ENCODE data around the gene WBP1L. TPM values are rescaled to one million over a fixed set of nuclear protein-coding genes. Genes with fewer than 3 reads are reported as not detected.
"Not testable (repeated sequence)": the region's sequence is repeated elsewhere in the genome, so short reads cannot be mapped to it uniquely, and the experiment has no call there.

The WBP1L gene
- total and polyA plus RNA-seq, 2 of the 13 experiments (the other 11 are each of a cell fraction or from before 2014, with no cell fraction given): 8.3 to 12.3 TPM

- Histone ChIP-seq H3K27ac (ENCODE audit: extremely low read length, insufficient read depth, low read length) (no peak overlapping the region), H3K4me1 (ENCODE audit: insufficient read depth, low read length) (peaks cover 78% of the 10 kb centered on the region), H3K4me3 (replicated peaks in 1 of 3; ENCODE audit: insufficient read depth in 1 of 3, low read depth in 2 of 3, low read length in 3 of 3) (peak overlapping the region; percentile 78 to 96 (median 90)), H2AFZ (ENCODE audit: low read length) (no peak overlapping the region), H3K79me2 (ENCODE audit: insufficient read depth, low read length) (peaks cover 61% of the 10 kb centered on the region), H3K9me3 (ENCODE audit: low read length) (no peaks in the 10 kb centered on the region), H4K20me1 (ENCODE audit: insufficient read depth, low read length) (no peaks in the 10 kb centered on the region), H3K27me3 (ENCODE audit: control insufficient read depth in 1 of 2, insufficient read depth in 2 of 2, low read length in 2 of 2) (no peaks in the 10 kb centered on the region; a peak in 1 of 5 replicates), H3K4me2 (ENCODE audit: low read depth, low read length) (peak overlapping the region; percentile 96), H3K36me3 (replicated peaks in 1 of 2; ENCODE audit: control insufficient read depth in 1 of 2, insufficient read depth in 2 of 2, low read length in 2 of 2) (no peaks in the 10 kb centered on the region), H3K9ac (ENCODE audit: insufficient read depth, low read depth, low read length) (0 out of 2 replicates have a peak overlapping the region, but pooled peaks have one; percentile 85)
- FAIRE-seq: no peak
- CTCF ChIA-PET (ENCODE audit: low intra/inter-chr PET ratio, low total read pairs): no interaction called here
- no peak for DNase-seq (ENCODE audit: low spot score)
- POLR2A ChIA-PET: interaction anchor here (0.7 kb wide), 1 partner anchor 88 kb away, joined by 3 read pairs; no protein-coding TSS in a partner anchor
- BruUV-seq (replicated peaks): no TSS peak
- TF ChIP-seq ZNF280D (CRISPR knock-in tag; IDR thresholded peaks at IDR 0.05) (no peak), ZKSCAN5 (CRISPR knock-in tag; IDR thresholded peaks at IDR 0.05) (peak; percentile 90)
- in situ Hi-C loops (cut with HindIII; ENCODE audit: extremely low pct_ligation_motif_present, low pct_unique_long_range_greater_than_20kb) (no loop called here), intact Hi-C loops (cut with micrococcal nuclease; ENCODE audit: unreplicated experiment) (loop anchor here (2.0 to 10.0 kb wide), 3 partner anchors 27 to 339 kb away; partner anchors contain the start of gene WBP1L)
- ATAC-seq: no peak
- WGBS (ENCODE audit: low lambda C conversion rate): 18% methylated on average over 1 of the region's 1 CpG
Observed at GRCh38 chr10:102715880-102716279, 27.9 kb upstream of the WBP1L start.

DNA sequence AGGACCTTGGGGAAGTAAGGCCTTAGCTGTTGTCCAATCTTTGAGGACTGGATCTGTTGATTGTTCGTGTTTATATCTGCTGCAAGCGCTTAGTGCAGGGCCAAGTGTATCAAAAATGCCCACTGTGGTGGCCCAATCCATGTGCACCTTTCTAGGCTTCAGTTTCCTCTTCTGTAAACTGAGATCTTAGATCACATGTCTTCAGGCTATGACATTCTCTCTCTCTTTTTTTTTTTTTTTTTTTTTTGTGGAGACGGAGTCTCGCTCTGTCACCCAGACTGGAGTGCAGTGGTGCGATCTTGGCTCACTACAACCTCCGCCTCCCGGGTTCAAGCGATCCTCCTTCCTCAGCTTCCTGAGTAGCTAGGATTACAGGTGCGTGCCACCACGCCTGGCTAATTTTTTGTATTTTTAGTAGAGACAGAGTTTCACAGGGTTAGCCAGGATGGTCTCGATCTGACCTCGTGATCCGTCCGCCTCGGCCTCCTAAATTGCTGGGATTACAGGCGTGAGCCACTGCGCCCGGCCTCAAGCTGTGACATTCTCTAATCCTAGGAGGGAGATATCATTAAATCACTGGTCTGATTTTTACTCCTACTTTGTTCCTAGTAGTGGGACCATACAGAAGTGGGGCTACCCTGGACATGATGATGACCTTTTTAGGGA lies 26.7 kb upstream of the WBP1L start:
- H4K20me1 ChIP-seq (ENCODE audit: insufficient read depth, low read length); H3K36me3 ChIP-seq (replicated peaks in 1 of 2; ENCODE audit: control insufficient read depth in 1 of 2, insufficient read depth in 2 of 2, low read length in 2 of 2); in situ Hi-C loops (cut with HindIII; ENCODE audit: extremely low pct_ligation_motif_present, low pct_unique_long_range_greater_than_20kb); H3K4me3 ChIP-seq (replicated peaks in 1 of 3; ENCODE audit: insufficient read depth in 1 of 3, low read depth in 2 of 3, low read length in 3 of 3); ATAC-seq; H2AFZ ChIP-seq (ENCODE audit: low read length); H3K9ac ChIP-seq (ENCODE audit: insufficient read depth, low read depth, low read length); FAIRE-seq; BruUV-seq (replicated peaks); DNase-seq (ENCODE audit: low spot score); H3K9me3 ChIP-seq (ENCODE audit: low read length); CTCF ChIA-PET (ENCODE audit: low intra/inter-chr PET ratio, low total read pairs); H3K27me3 ChIP-seq (ENCODE audit: control insufficient read depth in 1 of 2, insufficient read depth in 2 of 2, low read length in 2 of 2): not testable (repeated sequence)
- Histone ChIP-seq H3K79me2 (ENCODE audit: insufficient read depth, low read length) (peaks cover 61% of the 10 kb centered on the region), H3K4me2 (ENCODE audit: low read depth, low read length) (peak overlapping the region; percentile 65; the same call in 1 of the 2 replicates), H3K4me1 (ENCODE audit: insufficient read depth, low read length) (peaks cover 71% of the 10 kb centered on the region), H3K27ac (ENCODE audit: extremely low read length, insufficient read depth, low read length) (peak overlapping the region; percentile 58)
- POLR2A ChIA-PET: interaction anchor here (0.7 kb wide), 1 partner anchor 595 kb away, joined by 3 read pairs; no protein-coding TSS in a partner anchor
- intact Hi-C loops (cut with micrococcal nuclease; ENCODE audit: unreplicated experiment): loop anchor here (10.0 kb wide), 1 partner anchor 338 kb away; no protein-coding TSS in a partner anchor
- 96% methylated on average over 18 of the region's 18 CpGs for WGBS (ENCODE audit: low lambda C conversion rate)
